T-cell (primary cell): ENCODE measurements around the gene BHLHA9. TPM values are rescaled to one million over a fixed set of nuclear protein-coding genes. Genes with fewer than 3 reads are reported as not detected.

Source experiments
- ATAC-seq, 4 experiments: fragments of 200-7000 bp in 3 of 4; fragments of 150-1000 bp in 1 of 4; cut with Tn5 transposase; replicated peaks in 1 of 4; 1 replicate in 3 of 4; 2 replicates in 1 of 4; pipeline ENCODE4 v1.10.0; 2021; ENCODE audit warnings: moderate library complexity in 3 of 4, mild to moderate bottlenecking in 2 of 4, moderate number of reproducible peaks in 1 of 4
- CTCF ChIA-PET, 2 donors: fragments of 300-600 bp; sonication (Branson Sonifier 250); formaldehyde crosslinking; loops; one replicate each; lab custom pipeline; 2022; ENCODE audit warnings: antibody characterized with exemption in 2 of 2; lab: Charles Lee
- POLR2A ChIA-PET, 2 donors: fragments of 300-600 bp; sonication (Branson Sonifier 250); formaldehyde crosslinking; loops; one replicate each; lab custom pipeline; 2022; ENCODE audit warnings: antibody characterized with exemption in 2 of 2; lab: Charles Lee
- DNase-seq, 35 experiments: peaks; one replicate each; pipeline versions ENCODE4 v3.0.0 to v3.0.0-alpha.2; 2013 to 2023
- H3K27ac ChIP-seq: one replicate; pipeline ENCODE4 v1.5.1; 2013; ENCODE audit warnings: low read length
- H3K27me3 ChIP-seq, 2 experiments: replicated peaks in 1 of 2; 1 replicate in 1 of 2; 2 replicates in 1 of 2; pipeline versions ENCODE4 v1.6.1 to v1.7.0; 2013; ENCODE audit warnings: low read length in 1 of 2, mixed read lengths in 1 of 2; ENCODE audit not compliant: control insufficient read depth in 2 of 2, insufficient read depth in 2 of 2; ENCODE audit errors: extremely low read depth in 1 of 2
- H3K36me3 ChIP-seq, 2 donors: 1 replicate in 1 of 2; 2 replicates in 1 of 2; pipeline versions ENCODE4 v1.6.1 to v1.7.0; 2013; ENCODE audit warnings: low read length in 1 of 2; ENCODE audit not compliant: control insufficient read depth in 2 of 2, insufficient read depth in 1 of 2; ENCODE audit errors: extremely low read depth in 1 of 2
- H3K4me1 ChIP-seq, 2 experiments: 1 replicate in 1 of 2; 2 replicates in 1 of 2; pipeline versions ENCODE4 v1.6.1 to v1.7.0; 2013; ENCODE audit warnings: low read length in 2 of 2, mixed read lengths in 1 of 2; ENCODE audit not compliant: insufficient read depth in 2 of 2, control insufficient read depth in 1 of 2; ENCODE audit errors: extremely low read depth in 1 of 2
- H3K4me3 ChIP-seq, 2 donors: 1 replicate in 1 of 2; 2 replicates in 1 of 2; pipeline versions ENCODE4 v1.5.1 to v1.7.0; 2013; ENCODE audit warnings: mild to moderate bottlenecking in 2 of 2, low read length in 1 of 2, moderate library complexity in 1 of 2; ENCODE audit not compliant: control insufficient read depth in 1 of 2; ENCODE audit errors: extremely low read depth in 1 of 2
- H3K9me3 ChIP-seq: 2 replicates; pipeline ENCODE4 v1.7.0; 2013
- H3K27ac Mint-ChIP-seq, 2 donors: one replicate each; pipeline ENCODE4 v1.8.0; 2020 to 2021; ENCODE audit warnings: mild to moderate bottlenecking in 2 of 2, mixed read lengths in 2 of 2
- H3K27me3 Mint-ChIP-seq, 2 donors: one replicate each; pipeline ENCODE4 v1.8.0; 2021 to 2022; ENCODE audit warnings: mixed read lengths in 2 of 2
- H3K36me3 Mint-ChIP-seq: one replicate; pipeline ENCODE4 v1.8.0; 2021; ENCODE audit warnings: mixed read lengths
- H3K4me1 Mint-ChIP-seq, 3 donors: one replicate each; pipeline ENCODE4 v1.8.0; 2020 to 2022; ENCODE audit warnings: mixed read lengths in 3 of 3, mild to moderate bottlenecking in 1 of 3
- H3K4me3 Mint-ChIP-seq, 3 donors: one replicate each; pipeline ENCODE4 v1.8.0; 2020 to 2022; ENCODE audit warnings: mild to moderate bottlenecking in 3 of 3, mixed read lengths in 3 of 3, moderate library complexity in 3 of 3
- H3K9me3 Mint-ChIP-seq, 3 donors: one replicate each; pipeline ENCODE4 v1.8.0; 2020 to 2022; ENCODE audit warnings: mixed read lengths in 3 of 3
- WGBS: methylation state at CpG from one replicate; pipeline ENCODE4 v1.1.5; 2013; ENCODE audit warnings: missing lambda C conversion rate; ENCODE audit not compliant: insufficient coverage; 5-methylcytosine and 5-hydroxymethylcytosine counted together
- total RNA-seq, 35 experiments: library from RNA in 6 of 35; stranded (reverse) in 6 of 35; fragments of 120-200 nt in 1 of 35; gene quantifications; one replicate each; pipeline versions ENCODE4 v1.2.1 to v1.2.4 and lab custom pipeline; 2013 to 2026

The BHLHA9 gene
- total RNA-seq, 5 donors from 2014 or later (not counting 1 experiment from before 2014, with no cell fraction given), result not detected

- 91% methylated on average over 22 of the region's 23 CpGs for WGBS
These were observed 10.4 kb downstream of the BHLHA9 start for GRCh38 chr17:1280652-1281051.

GRCh38 chr17:1286379-1287106 is 16.3 kb downstream of the BHLHA9 start:
- Mint-ChIP-seq H3K27ac (peak overlapping the region in 1 of 2 donors; percentile 64), H3K9me3 (no peaks in the 10 kb centered on the region), H3K4me1 (peaks cover 3 to 26% (median 14%) of the 10 kb centered on the region in 3 donors), H3K4me3 (no peak overlapping the region), H3K36me3 (no peaks in the 10 kb centered on the region), H3K27me3 (no peaks in the 10 kb centered on the region)
- peaks cover 0 to 12% of the 10 kb centered on the region in 2 experiments for H3K27me3 ChIP-seq
- no peaks in the 10 kb centered on the region for H3K36me3 ChIP-seq
- no peak overlapping the region for H3K4me3 ChIP-seq
- POLR2A ChIA-PET, result no interaction called here
- CTCF ChIA-PET, result no interaction called here
- DNase-seq (no peak), ATAC-seq (no peak)
- H3K27ac ChIP-seq, result no peak overlapping the region
- 71% methylated on average over 19 of the region's 19 CpGs for WGBS
- no peaks in the 10 kb centered on the region for H3K9me3 ChIP-seq
- H3K4me1 ChIP-seq, result peaks cover 0 to 9% of the 10 kb centered on the region in 2 experiments

More at GRCh38 chr17:1280652-1281051, 10.4 kb downstream of the BHLHA9 start:
- ChIA-PET CTCF (interaction anchor here in 1 of 2 donors (1.1 kb wide), 1 partner anchor 18 kb away, joined by 3 read pairs; no protein-coding TSS in a partner anchor), POLR2A (interaction anchor here in 1 of 2 donors (0.6 kb wide), 1 partner anchor 40 kb away, joined by 4 read pairs; no protein-coding TSS in a partner anchor)
- Histone ChIP-seq H3K4me1 (peaks cover 2 to 6% of the 10 kb centered on the region in 2 experiments), H3K9me3 (no peaks in the 10 kb centered on the region), H3K27me3 (peaks cover 0 to 26% of the 10 kb centered on the region in 2 experiments), H3K4me3 (no peak overlapping the region), H3K27ac (no peak overlapping the region), H3K36me3 (no peaks in the 10 kb centered on the region)
- H3K27ac Mint-ChIP-seq, result no peak overlapping the region
- peaks cover 3 to 8% (median 5%) of the 10 kb centered on the region in 3 donors for H3K4me1 Mint-ChIP-seq
- H3K4me3 Mint-ChIP-seq, result no peak overlapping the region
- no peak for ATAC-seq
- no peaks in the 10 kb centered on the region for H3K9me3 Mint-ChIP-seq
- H3K27me3 Mint-ChIP-seq, result peaks cover 4 to 6% of the 10 kb centered on the region in 2 donors
- H3K36me3 Mint-ChIP-seq, result no peaks in the 10 kb centered on the region
- no peak for DNase-seq

DNA sequence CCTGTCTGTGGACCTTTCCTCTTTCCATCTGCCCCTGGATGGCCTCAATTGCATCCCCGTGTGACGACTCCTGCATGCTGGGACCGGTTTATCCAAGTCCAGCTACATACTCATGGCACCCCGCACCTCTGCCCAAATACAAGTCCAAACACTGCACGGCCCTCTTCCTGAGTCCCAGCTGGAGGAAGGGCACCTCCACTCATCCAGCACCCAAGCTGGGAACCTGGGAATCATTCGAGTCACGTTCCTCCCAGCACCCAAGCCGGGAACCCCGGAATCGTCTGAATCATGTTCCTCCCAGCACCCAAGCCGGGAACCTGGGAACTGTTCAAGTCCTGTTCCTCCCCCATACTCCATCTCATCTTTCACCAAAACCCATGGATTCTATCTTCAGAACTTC is 19.5 kb downstream of the BHLHA9 start:
- WGBS, result 84% methylated on average over 11 of the region's 11 CpGs
- ChIA-PET CTCF (no interaction called here), POLR2A (no interaction called here)
- Histone ChIP-seq H3K27me3 (peaks cover 0 to 18% of the 10 kb centered on the region in 2 experiments), H3K27ac (no peak overlapping the region), H3K4me3 (no peak overlapping the region), H3K4me1 (peaks cover 10 to 34% of the 10 kb centered on the region in 2 experiments), H3K36me3 (no peaks in the 10 kb centered on the region), H3K9me3 (no peaks in the 10 kb centered on the region)
- Mint-ChIP-seq H3K4me3 (no peak overlapping the region), H3K9me3 (no peaks in the 10 kb centered on the region), H3K4me1 (peaks cover 20 to 47% (median 40%) of the 10 kb centered on the region in 3 donors), H3K27ac (no peak overlapping the region), H3K27me3 (no peaks in the 10 kb centered on the region), H3K36me3 (no peaks in the 10 kb centered on the region)
- DNase-seq, result no peak
- no peak for ATAC-seq

GRCh38 chr17:1290676-1291075 is 20.4 kb downstream of the BHLHA9 start:
- Mint-ChIP-seq H3K4me1 (peaks cover 29 to 53% (median 50%) of the 10 kb centered on the region in 3 donors), H3K27me3 (no peaks in the 10 kb centered on the region), H3K9me3 (no peaks in the 10 kb centered on the region), H3K4me3 (no peak overlapping the region), H3K27ac (no peak overlapping the region), H3K36me3 (no peaks in the 10 kb centered on the region)
- ATAC-seq (no peak), DNase-seq (no peak)
- Histone ChIP-seq H3K4me1 (peaks cover 20 to 44% of the 10 kb centered on the region in 2 experiments), H3K36me3 (no peaks in the 10 kb centered on the region), H3K27ac (no peak overlapping the region), H3K27me3 (peaks cover 0 to 17% of the 10 kb centered on the region in 2 experiments), H3K4me3 (no peak overlapping the region), H3K9me3 (no peaks in the 10 kb centered on the region)
- WGBS, result 97% methylated on average over 5 of the region's 13 CpGs
- ChIA-PET POLR2A (no interaction called here), CTCF (no interaction called here)

DNA sequence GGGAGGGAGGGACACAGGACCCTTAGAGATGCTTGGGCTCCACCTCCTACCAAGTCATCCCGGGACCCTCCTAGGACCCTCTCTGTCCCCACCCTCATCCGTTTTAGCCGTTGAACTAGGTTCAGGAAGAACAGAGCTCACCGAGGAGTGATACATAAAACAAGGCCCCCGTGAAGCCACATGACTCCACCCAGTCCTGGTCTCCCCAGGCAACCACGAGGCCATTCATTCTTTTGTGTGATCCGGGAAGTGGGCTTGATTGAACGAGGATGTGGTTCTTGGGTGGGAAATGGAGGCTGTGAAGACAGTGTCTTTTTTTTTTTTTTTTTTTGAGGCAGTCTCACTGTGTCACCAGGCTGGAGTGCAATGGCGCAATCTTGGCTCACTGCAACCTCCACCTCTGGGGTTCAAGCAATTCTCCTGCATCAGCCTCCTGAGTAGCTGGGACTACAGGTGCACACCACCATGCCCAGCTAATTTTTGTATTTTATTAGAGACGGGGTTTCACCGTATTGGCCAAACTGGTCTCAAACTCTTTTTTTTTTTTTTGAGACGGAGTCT is 24.0 kb downstream of the BHLHA9 start:
- ATAC-seq (peak; percentile 97 to 99 (median 97)), DNase-seq (peak; percentile 69 to 94 (median 89))
- Histone ChIP-seq H3K27me3 (peaks cover 0 to 40% of the 10 kb centered on the region in 2 experiments), H3K4me3 (no peak overlapping the region), H3K27ac (peak overlapping the region; percentile 64), H3K36me3 (no peaks in the 10 kb centered on the region), H3K4me1 (peaks cover 43 to 70% of the 10 kb centered on the region in 2 experiments), H3K9me3 (no peaks in the 10 kb centered on the region)
- peak overlapping the region in 2 of 3 donors; percentile 21 to 68 for H3K4me3 Mint-ChIP-seq
- no peaks in the 10 kb centered on the region for H3K36me3 Mint-ChIP-seq
- 0% methylated on average over 1 of the region's 12 CpGs for WGBS
- CTCF ChIA-PET, result interaction anchor here in 1 of 2 donors (0.7 to 0.8 kb wide), 2 partner anchors 950 to 1432 kb away, joined by 3 to 7 read pairs; no protein-coding TSS in a partner anchor
- POLR2A ChIA-PET, result interaction anchor here (0.6 to 0.7 kb wide), 3 partner anchors 96 to 742 kb away, joined by 3 to 7 read pairs (median 6); no protein-coding TSS in a partner anchor
- H3K27ac Mint-ChIP-seq, result peak overlapping the region; percentile 53 to 77
- peaks cover 0 to 4% of the 10 kb centered on the region in 2 donors for H3K27me3 Mint-ChIP-seq
- peaks cover 56 to 74% (median 63%) of the 10 kb centered on the region in 3 donors for H3K4me1 Mint-ChIP-seq
- H3K9me3 Mint-ChIP-seq, result no peaks in the 10 kb centered on the region

DNA sequence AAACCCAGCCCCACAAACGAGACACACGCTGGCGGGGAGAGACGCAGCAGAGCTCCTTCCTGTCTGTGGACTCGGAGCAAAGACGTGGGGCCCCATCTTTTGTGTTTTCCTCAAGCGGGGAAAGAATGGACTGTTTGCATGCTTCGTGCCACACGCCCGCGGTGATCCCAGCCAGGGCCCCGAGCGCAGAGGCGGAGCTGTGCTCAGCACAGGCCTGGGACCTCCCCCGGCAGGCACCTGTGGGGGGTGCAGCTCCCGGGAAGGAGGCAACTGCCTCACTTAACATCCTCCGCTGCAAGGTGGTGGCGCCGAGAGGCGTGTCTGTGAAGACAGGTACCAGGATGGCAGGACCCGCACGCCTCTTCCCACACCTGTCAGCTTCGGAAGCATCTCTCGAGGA is 28.4 kb downstream of the BHLHA9 start:
- H3K27me3 Mint-ChIP-seq, result peaks cover 0 to 12% of the 10 kb centered on the region in 2 donors
- Histone ChIP-seq H3K4me1 (peaks cover 45 to 63% of the 10 kb centered on the region in 2 experiments), H3K4me3 (peak overlapping the region; percentile 26 to 66), H3K27ac (no peak overlapping the region), H3K27me3 (peaks cover 0 to 67% of the 10 kb centered on the region in 2 experiments), H3K36me3 (no peaks in the 10 kb centered on the region), H3K9me3 (no peaks in the 10 kb centered on the region)
- no peaks in the 10 kb centered on the region for H3K36me3 Mint-ChIP-seq
- DNase-seq (peak; percentile 8 to 62 (median 38)), ATAC-seq (peak; percentile 25 to 48 (median 44))
- peaks cover 39 to 56% (median 47%) of the 10 kb centered on the region in 3 donors for H3K4me1 Mint-ChIP-seq
- 2% methylated on average over 20 of the region's 24 CpGs for WGBS
- no peak overlapping the region for H3K27ac Mint-ChIP-seq
- CTCF ChIA-PET, result interaction anchor here in 1 of 2 donors (1.1 kb wide), 1 partner anchor 19 kb away, joined by 3 read pairs; the partner anchor contains the start of gene TRARG1
- H3K9me3 Mint-ChIP-seq, result no peaks in the 10 kb centered on the region
- H3K4me3 Mint-ChIP-seq, result peak overlapping the region; percentile 9 to 63 (median 13)
- POLR2A ChIA-PET, result interaction anchor here in 1 of 2 donors (0.5 kb wide), 1 partner anchor 144 kb away, joined by 6 read pairs; no protein-coding TSS in a partner anchor
